ENCODE results near the gene ADD2.
"Not testable (repeated sequence)": the region's sequence is repeated elsewhere in the genome, so short reads cannot be mapped to it uniquely, and the experiment has no call there.

ADD2 gene, protein sequence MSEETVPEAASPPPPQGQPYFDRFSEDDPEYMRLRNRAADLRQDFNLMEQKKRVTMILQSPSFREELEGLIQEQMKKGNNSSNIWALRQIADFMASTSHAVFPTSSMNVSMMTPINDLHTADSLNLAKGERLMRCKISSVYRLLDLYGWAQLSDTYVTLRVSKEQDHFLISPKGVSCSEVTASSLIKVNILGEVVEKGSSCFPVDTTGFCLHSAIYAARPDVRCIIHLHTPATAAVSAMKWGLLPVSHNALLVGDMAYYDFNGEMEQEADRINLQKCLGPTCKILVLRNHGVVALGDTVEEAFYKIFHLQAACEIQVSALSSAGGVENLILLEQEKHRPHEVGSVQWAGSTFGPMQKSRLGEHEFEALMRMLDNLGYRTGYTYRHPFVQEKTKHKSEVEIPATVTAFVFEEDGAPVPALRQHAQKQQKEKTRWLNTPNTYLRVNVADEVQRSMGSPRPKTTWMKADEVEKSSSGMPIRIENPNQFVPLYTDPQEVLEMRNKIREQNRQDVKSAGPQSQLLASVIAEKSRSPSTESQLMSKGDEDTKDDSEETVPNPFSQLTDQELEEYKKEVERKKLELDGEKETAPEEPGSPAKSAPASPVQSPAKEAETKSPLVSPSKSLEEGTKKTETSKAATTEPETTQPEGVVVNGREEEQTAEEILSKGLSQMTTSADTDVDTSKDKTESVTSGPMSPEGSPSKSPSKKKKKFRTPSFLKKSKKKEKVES

DNA sequence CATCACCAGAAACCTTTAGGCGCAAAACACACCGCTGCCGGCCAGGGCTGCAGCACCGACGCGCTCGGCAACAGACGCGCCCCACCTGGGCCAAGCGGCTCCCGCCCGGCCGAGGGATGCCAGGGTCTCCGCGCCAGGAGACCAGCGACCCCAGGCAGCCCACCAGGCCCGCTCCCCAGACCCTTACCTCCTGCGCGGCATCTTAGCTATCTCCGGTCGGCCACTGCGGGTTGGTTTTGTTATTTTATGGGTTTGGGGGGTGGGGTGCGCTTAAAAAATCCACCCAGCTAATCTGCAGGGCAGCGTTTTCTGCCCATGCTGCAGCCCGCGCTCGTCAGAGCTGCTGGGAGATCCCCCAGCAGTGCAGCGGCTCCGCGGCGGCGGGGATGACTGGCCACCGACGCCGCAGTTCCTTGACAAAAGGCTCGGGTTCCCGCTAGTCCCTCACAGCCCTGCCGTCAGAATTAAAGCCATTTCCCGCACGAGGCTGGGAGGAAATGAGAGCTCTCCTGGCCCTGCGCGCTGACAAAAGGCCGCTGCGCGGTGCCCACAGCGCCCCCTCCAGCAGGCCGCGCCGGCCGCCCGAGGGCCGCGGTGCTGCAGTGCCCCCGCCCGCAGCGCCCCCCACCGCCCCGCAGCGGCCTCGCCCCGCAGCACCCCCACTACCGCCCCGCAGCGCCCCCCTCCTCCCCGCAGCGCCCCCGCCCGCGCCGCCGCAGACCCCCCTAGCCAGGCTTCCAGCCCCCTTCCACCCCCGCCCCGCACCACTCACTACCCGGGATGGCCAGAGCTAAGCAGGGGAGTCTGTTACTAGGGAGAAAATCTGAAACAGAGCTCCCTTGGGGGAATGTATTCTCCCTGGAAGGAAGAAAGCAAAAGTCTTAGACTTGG is at the start of gene ADD2:
TSS of gene ADD2 (minus strand) at position 502 of the 891 bp plus-strand sequence. CDS start 61,792 bp downstream, outside the sequence.
- ATAC-seq: peak; percentile 71 to 72

DNA sequence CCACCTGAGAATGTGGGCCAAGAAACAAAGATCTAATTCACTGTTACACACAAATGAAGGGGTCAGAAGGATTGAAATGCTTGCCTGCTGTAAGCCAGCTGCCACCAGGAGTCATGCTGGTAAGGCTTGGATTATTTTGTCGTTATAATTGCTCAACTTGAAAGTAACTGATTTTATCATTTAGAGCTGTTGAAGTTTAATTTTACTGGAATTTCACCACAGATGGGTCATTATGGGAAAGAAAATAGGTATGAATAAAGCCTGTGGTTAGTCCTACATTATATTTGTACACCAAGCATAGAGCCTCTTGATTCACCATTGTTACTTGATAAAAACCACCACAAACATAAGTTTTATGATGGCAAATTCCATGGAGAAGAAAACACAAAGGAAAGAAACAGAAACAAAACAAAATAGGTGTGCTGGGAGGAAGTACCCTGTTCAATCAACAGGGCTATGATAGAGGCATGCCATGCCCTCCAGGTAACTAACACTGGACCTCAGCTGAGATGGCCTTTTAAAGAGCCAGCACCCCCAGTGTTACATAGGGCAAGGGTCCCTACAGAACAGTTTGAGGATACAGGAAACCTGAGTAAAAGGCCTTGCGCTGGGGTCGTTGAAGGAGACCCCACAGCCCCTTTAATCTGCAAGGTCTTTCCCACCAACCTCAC is 49.4 kb upstream of the ADD2 start:
- no peak for ATAC-seq

DNA sequence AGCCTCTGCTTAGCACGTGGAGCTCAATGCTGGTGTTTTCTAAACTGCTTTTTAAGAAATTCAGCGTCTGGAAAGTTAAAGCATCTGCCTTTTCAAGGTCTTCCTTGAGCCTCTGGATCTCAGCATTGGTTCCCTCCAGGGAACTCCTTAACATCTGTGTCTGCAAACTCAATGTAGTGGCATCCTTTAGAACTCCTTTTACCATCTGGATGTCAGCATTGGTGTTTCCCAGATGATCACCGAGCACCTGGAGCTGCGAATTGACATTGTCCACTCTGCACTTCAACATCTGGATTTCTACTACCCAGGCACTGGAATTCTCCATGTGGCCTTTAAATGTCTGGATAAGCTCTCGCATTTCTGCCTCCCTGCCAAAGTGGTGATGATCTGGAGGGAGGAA is 48.7 kb upstream of the ADD2 start:
- no peak for ATAC-seq

DNA sequence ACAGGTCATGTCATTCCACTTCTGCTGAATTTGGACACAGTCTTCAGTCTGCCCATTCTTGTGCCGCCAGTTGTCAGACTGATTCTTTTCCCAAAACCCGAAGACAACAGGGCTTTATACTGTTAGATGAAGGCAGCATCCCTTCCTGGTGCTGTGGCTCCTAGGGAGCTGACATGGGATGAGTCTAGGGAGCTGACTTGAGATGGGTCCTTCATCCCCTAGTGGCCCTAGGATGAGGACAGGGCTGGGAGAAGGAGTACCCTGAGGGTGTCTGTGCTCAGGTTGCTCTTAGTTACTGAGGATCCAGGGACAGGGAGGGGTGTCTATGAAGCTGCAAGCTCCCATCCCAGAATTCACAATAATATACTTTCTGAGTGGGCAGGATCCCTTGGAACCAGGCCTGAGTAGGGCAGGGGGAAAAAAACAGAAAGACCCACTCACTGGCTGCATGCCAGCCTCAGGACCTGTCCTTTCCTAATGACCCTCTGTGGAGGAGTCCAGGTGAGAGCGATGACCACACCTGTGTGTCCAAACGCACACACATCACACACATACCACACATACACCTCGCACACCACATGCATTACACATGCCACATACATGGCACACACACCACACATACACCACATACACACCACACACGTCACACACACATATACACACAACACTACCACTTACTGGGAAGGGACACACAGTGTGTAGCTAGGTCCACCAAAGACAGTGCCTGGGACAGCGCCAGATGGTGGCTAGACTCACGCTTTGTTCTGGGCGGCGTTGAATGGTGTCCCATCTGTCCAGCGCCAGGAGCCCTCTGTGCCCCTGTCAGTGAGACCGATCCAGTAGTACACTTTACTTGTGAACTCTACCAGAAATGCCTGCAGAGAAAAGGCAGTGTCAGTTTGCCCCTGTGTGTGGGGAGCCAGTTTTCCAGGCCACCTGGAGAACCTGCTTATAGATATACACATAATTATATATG is 41.3 kb upstream of the ADD2 start:
- ATAC-seq: no peak

DNA sequence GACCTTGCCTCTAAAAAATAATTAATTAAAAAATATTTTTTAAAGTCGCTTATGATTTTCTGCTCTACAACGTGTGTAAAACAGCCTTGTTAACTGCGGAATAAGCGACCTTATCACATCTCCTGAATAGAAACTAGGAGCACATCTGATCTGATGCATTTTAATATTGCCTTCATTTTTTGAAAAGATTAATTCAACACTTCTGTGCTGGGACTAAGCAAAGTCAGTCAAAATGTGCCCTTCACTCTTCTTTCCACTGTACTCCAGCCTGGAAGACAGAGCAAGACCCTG is 39.8 kb upstream of the ADD2 start:
- ATAC-seq: no peak

DNA sequence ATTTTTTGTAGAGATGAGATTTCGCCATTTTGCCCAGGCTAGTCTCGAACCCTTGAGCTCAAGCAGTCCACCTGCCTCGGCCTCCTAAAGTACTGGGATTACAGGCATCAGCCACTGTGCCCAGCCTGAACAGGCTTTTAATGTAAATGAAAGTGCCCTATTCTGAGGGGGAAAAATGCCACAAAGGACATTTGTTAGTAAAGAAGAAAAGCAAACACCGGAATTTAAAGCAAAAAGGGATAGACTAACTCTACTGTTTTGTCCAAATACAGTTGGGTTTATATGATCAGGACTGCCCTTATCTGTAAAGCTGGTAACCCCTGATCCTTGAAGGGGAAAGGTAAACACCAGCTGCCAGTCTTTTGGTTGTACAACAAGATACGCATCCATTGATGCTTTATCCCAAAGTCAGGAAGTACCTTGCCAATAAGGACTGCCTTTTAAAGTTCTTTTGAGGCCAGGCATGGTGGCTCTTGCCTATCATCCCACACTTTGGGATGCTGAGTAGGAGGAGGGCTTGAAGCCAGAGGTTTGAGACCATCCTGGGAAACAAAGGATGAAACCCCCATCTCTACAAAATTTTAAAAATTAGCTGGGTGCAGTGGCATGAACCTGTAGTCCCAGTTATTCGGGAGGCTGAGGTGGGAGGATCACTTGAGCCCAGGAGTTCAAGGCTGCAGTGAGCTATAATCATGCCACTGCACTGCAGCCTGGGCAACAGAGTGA is 39.3 kb upstream of the ADD2 start:
- no peak for ATAC-seq

DNA sequence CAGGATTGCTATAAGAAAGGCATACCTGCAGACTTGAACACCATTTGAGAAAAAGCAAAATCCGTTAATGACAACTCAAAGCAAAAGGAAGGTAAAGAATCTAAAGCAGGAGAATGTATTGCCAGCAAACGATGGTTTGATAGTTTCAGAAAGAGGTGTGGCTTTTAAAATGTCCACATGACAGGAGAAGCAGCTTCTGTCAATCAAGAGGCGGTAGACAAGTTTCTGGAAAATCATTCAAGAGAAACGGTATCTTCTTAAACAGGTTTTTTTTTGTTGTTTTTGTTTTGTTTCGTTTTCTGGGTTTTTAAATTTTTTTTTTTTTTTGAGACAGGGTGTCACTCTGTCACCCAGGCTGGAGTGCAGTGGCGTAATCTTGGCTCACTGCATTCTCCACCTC is 38.6 kb upstream of the ADD2 start:
- ATAC-seq: no peak

DNA sequence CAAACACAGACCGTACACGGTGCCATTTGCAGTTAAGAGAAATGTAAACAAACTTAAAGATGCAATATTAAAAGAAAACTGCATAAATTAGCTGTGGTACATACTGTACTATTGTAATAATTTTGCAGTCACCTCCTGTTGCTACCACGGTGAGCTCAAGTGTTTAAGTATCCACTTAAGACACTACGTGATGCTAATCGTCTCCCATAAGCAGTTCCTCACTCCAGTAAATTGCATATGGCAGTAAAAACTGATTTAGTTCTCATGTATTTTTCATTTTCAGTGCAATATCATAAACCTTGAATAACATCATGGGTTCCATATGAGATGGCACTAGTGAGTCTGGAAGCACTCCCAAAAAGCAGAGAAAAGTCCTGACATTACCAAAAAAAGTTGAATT is 38.0 kb upstream of the ADD2 start:
- ATAC-seq: no peak

DNA sequence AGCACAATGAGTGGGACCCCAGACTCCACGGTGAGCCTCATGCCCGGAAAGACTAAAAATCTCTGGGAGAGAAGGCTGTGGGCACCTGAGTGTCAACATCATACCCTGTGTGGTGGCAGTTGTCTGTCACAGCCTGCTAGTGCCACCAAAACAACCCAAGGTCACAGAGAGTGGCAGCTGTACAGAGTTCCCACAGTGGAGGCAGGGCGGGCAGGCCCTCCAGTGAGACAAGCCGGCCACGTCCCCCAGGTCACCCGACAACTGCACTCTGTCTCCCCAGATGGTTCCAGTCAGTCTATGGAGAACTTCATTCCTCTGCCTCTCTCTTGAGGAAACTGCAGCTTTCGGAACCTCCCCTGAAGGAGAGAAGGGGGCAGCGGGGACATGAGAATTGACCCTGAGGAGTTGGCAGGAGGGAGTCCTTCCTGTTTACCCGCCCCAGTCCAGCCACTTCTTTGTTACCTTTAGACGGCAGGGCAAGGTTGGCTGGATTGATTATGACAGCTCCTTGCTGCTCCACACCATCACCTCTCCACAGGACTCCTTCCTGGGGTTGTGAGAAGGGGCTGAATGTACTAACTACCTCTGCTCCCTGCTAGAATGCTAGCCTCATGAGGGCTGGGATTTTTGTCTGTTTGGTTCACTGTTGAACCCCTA is 33.7 kb upstream of the ADD2 start:
- no peak for ATAC-seq

DNA sequence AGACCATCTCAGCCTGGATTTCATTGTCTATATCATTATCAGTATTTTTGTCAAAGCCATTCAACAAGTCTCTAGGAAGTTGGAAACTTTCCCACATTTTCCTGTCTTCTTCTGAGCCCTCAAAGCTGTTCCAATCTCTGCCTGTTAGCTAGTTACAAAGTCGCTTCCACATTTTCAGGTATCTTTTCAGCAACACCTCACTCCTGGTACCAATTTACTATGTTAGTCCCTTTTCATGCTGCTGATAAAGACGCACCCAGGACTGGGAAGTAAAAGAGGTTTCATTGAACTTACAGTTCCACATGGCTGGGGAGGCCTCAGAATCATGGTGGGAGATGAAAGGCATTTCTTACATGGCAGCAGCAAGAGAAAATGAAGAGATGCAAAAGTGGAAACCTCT is 31.7 kb upstream of the ADD2 start:
- no peak for ATAC-seq

DNA sequence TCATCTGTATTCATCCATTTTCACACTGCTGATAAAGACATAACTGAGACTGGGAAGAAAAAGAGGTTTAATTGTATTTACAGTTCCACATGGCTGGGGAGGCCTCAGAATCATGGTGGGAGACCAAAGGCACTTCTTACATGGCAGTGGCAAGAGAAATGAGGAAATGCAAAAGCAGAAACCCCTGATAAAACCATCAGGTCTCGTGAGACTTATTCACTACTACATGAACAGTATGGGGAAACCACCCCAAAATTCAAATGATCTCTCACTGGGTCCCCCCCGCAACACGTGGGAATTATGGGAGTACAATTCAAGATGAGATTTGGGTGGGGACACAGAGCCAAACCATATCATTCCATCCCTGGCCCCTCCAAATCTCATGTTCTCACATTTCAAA is 30.0 kb upstream of the ADD2 start:
- not testable (repeated sequence) for ATAC-seq

DNA sequence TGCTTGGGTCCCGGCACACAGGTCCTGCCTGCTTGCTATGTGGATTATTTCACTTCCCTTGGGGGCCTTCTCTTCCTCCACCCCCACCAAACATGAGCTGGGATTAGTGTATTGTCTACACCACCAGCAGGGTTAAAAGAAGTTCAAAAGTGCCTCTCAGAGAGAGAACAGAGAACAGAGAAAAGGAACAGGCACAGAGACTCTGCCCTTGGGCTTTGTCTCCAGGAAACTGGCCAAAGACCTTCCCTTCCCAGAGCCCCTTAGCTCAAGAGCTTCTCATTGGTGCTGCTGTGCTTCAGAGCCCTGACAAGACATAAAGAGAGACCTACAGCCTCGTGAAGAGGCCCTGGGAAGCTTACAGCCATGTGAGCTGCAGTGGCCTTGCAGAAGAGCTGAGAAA is 29.5 kb upstream of the ADD2 start:
- no peak for ATAC-seq

DNA sequence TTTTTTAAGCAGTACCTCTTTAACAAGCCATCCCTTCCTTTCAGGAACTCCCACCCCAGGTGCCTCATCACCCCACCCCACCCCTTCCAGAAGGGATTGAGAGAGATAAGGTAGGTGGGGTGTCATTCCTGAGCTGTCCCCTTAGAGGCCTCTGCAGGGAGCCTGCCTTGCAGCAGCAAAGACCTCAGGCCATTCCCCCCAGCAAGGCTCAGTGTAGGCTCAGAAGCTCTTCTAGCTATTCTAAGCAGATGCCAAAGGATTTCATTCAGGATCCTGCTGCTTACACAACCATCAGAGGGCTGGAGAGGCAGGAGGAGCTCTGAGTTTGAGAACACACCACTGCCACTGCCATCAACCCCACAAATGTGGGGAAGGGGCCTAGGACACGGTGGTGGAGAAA is 28.3 kb upstream of the ADD2 start:
- no peak for ATAC-seq

DNA sequence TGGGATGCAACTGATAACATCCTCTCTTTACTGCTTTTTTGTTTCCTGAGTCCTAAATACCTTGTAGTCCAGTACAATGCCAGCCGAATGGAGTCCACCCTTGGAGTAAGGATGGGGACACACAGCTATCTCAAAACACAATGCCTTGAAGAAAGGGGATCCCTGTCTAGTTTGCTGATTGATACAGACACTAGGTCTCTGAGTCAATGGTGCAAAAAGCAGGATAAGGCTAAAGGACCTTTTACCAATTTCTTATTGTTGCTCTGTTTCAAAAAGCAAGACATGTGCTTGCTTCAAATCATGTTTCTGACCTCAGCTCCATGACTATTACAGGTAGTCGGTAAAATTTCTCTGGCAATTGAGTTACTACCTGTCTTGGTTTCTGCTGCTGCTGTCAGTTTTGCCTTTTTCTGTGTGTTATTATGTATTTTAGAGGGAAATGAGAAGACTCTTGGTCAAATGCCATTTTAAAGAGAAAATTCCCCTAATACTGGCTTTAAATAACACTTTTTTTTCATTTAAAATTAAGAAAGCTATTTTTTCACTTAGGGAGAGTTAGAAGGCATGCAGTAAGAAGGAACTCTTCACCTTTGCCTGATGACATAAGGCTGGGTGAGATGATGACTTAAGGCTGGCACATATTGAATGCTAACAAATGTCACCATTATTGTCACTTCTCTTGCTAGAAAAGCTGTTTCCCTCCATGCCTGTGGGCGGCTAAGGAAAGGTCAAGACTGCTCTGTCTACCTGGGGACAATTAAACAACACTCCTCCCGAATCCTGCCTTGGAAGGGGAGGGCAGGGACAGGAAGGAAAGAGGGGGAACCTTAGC is 27.4 kb upstream of the ADD2 start:
- ATAC-seq: no peak

DNA sequence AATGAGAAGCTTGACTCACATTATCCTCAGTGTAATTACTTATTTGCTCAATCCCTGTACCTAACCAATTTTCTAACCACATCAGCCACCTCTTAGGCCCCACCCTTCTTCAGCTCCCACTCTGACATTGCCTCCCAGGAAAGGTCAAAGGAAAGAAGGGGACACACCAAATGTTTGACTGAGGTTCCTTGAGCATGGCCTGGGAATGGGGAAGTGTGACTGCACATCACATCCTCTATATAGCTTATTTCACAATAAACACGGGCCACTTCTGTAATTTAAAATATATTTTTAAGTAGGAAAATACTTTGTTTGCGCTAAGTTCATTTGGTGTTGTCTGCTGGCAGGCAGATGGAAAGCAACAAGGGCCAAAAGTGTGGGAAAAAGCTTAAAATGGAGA is 25.4 kb upstream of the ADD2 start:
- ATAC-seq: no peak

DNA sequence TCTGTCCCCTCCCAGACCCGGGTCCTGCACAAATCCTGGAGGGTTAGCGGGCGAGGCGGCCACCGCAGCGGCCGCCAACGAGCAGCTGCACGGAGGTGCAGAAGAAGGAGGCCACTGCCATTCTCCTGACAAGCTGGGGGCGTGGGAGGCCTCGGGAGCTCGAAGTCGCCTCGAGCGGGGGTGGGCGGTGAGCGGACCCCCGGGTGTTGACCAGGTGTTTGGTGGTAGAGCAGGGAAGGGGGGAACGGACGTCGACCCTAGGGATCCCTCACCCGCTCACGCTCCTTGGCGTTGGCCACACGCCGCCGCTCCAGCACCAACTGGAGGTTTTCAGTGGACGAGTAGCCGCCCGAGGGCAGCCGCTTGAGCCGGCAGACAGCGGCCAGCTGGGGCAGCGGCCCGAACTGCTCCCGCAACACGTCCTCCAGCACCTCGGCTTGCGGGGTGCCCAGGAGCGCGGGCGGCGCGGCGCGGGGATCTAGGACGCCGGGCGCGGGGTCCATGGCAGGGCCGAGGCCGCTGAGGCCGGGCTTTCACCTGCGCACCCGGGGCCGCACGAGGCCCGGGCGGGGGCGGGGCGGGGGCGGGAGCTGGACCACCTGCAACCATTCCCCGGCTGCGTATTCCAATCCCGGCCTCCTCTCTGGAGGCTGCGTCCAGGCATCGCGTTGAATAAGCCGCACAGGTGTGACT is 22.3 kb upstream of the ADD2 start, which contains the start of gene FIGLA:
TSS of gene FIGLA (minus strand) at position 508 of the 693 bp plus-strand sequence. CDS start at position 503, 5 bp downstream.
- no peak for ATAC-seq

DNA sequence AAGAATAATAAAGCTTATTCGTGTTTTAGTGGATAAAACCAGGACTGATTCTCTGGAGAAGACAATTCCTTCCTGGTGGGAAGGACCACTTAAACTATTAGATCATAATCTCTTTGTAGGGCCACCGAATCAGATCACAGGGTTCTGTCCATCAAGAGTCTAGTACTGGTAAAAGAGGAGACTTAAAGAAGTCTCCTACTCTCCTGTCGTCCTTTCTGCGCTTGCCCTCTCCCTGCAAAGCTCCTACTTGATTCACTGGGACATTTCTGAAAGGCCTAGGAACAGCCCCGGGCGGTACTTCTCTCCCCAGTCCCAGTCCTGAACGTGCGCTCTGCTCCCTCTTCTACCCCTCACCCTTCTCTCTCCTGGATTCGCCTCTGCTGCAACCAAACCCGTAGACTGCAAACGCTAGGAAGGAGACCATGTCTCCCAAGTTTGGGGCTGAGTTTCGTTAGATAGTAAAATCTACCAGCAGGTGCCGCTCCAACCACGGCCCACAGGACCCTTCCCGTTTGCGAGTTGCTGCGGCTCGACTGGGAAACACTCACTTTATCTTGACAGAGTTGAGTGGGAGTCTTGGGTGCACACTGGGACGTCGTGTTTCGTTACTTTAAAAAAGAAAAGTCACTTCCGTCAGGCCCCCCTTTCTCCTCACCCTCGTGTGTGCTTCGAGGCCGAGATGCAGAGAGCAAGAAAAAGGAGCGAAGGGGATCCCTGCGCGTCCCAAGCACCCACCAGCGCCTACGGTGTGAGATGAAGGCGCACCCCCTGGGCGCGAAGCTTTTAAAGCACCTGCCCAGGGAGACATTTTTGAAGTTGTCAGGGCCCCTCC is 21.5 kb upstream of the ADD2 start:
- peak; percentile 32 to 49 for ATAC-seq

Measured in activated CD4-positive, CD25-positive, alpha-beta regulatory T cell treated with anti-CD3 and anti-CD28 coated beads, Interleukin-2, amount 50 U/mL, for 24 hours (primary cell).